OCI-LY3 (cell line): ENCODE results near the gene MUS81.

Experiments used
- H2AFZ ChIP-seq: fragments of 200-600, 300-600 bp; shearing (Covaris generic); 2 replicates; pipeline ENCODE4 v1.6.0; 2014; ENCODE audit warnings: antibody characterized with exemption, low read depth, low read length
- H3K27ac ChIP-seq: fragments of 200-600, 300-600 bp; sonication (generic); 2 replicates; pipeline ENCODE4 v1.5.1; 2014; ENCODE audit warnings: mild to moderate bottlenecking, low read length, moderate library complexity, mixed read lengths
- H3K27me3 ChIP-seq: fragments of 200-600, 300-600 bp; sonication (generic); 2 replicates; pipeline ENCODE4 v1.6.1; 2014; ENCODE audit warnings: low read depth, low read length, mixed read lengths
- H3K36me3 ChIP-seq: fragments of 200-600, 300-600 bp; sonication (generic); replicated peaks from 2 replicates; pipeline ENCODE3; 2014; ENCODE audit warnings: low read depth, low read length, mixed read lengths
- H3K4me1 ChIP-seq: fragments of 300-600, 200-600 bp; sonication (generic); 2 replicates; pipeline ENCODE4 v1.6.1; 2014; ENCODE audit warnings: low read length, mixed read lengths
- H3K4me2 ChIP-seq: fragments of 200-600, 300-600 bp; sonication (generic); 2 replicates; pipeline ENCODE4 v1.6.1; 2014; ENCODE audit warnings: low read length, mixed read lengths
- H3K4me3 ChIP-seq: fragments of 300-600, 200-600 bp; sonication (generic); 2 replicates; pipeline ENCODE4 v1.5.1; 2014; ENCODE audit warnings: antibody characterized with exemption, mild to moderate bottlenecking, low read length, moderate library complexity
- H3K79me2 ChIP-seq: fragments of 300-600, 200-600 bp; shearing (Covaris generic); 2 replicates; pipeline ENCODE4 v1.6.1; 2014; ENCODE audit warnings: mild to moderate bottlenecking, low read length, mixed read lengths
- H3K9ac ChIP-seq: fragments of 300-600, 200-600 bp; shearing (Covaris generic); 2 replicates; pipeline ENCODE4 v1.6.0; 2014; ENCODE audit warnings: mild to moderate bottlenecking, low read length, moderate library complexity
- H3K9me3 ChIP-seq: fragments of 200-600, 300-600 bp; shearing (Covaris generic); 2 replicates; pipeline ENCODE4 v1.6.1; 2014; ENCODE audit warnings: low read length, mixed read lengths; ENCODE audit not compliant: insufficient read depth
- H4K20me1 ChIP-seq: fragments of 200-600, 300-600 bp; sonication (generic); 2 replicates; pipeline ENCODE4 v1.6.1; 2016; ENCODE audit warnings: low read length, mixed read lengths; ENCODE audit not compliant: insufficient read depth
- CTCF ChIP-seq: fragments of 200-600, 300-600 bp; sonication (generic); IDR thresholded peaks from 2 replicates; pipeline ENCODE4 v1.5.1; 2014; ENCODE audit warnings: antibody characterized with exemption, low read length, low read depth
- EZH2phosphoT487 ChIP-seq: fragments of 200-600 bp; shearing (Covaris generic); IDR thresholded peaks from 2 replicates; pipeline ENCODE4 v1.6.1; 2018; ENCODE audit warnings: antibody characterized with exemption, mixed run types, low read depth

MUS81 gene

GRCh38 chr11:65903715-65904114, 43.5 kb downstream of the MUS81 start:
- no peaks in the 10 kb centered on the region for H3K4me1 ChIP-seq
- peaks cover 40% of the 10 kb centered on the region for H3K27me3 ChIP-seq
- no peak overlapping the region for H3K4me3 ChIP-seq
- H4K20me1 ChIP-seq, result no peaks in the 10 kb centered on the region
- no peak overlapping the region for H3K27ac ChIP-seq
- no peak for TF ChIP-seq CTCF
- no peak for TF ChIP-seq EZH2phosphoT487
- H3K36me3 ChIP-seq, result no peaks in the 10 kb centered on the region
- H3K79me2 ChIP-seq, result no peaks in the 10 kb centered on the region
- H2AFZ ChIP-seq, result no peak overlapping the region
- no peaks in the 10 kb centered on the region for H3K9me3 ChIP-seq
- no peak overlapping the region for H3K9ac ChIP-seq
- H3K4me2 ChIP-seq, result no peak overlapping the region

- no peaks in the 10 kb centered on the region for H3K79me2 ChIP-seq
- no peaks in the 10 kb centered on the region for H3K9me3 ChIP-seq
- TF ChIP-seq EZH2phosphoT487 (no peak), CTCF (no peak)
- H3K36me3 ChIP-seq, result no peaks in the 10 kb centered on the region
- H3K9ac ChIP-seq, result no peak overlapping the region
- no peak overlapping the region for H2AFZ ChIP-seq
- H3K4me1 ChIP-seq, result peaks cover 6% of the 10 kb centered on the region
- H3K27ac ChIP-seq, result no peak overlapping the region
- no peak overlapping the region for H3K4me3 ChIP-seq
- H4K20me1 ChIP-seq, result no peaks in the 10 kb centered on the region
- H3K4me2 ChIP-seq, result no peak overlapping the region
- H3K27me3 ChIP-seq, result peaks cover 39% of the 10 kb centered on the region
Measured at GRCh38 chr11:65906602-65907001, 46.4 kb downstream of the MUS81 start.

GRCh38 chr11:65907878-65908277, 47.6 kb downstream of the MUS81 start:
- Histone ChIP-seq H3K36me3 (no peaks in the 10 kb centered on the region), H3K4me1 (peaks cover 19% of the 10 kb centered on the region)

More at GRCh38 chr11:65907878-65908277, 47.6 kb downstream of the MUS81 start:
- H3K79me2 ChIP-seq, result no peaks in the 10 kb centered on the region
- H2AFZ ChIP-seq, result no peak overlapping the region
- H3K9ac ChIP-seq, result no peak overlapping the region
- H3K27me3 ChIP-seq, result peaks cover 33% of the 10 kb centered on the region
- TF ChIP-seq CTCF (no peak), EZH2phosphoT487 (no peak)
- no peaks in the 10 kb centered on the region for H3K9me3 ChIP-seq
- H3K4me2 ChIP-seq, result no peak overlapping the region
- no peak overlapping the region for H3K27ac ChIP-seq
- no peak overlapping the region for H3K4me3 ChIP-seq
- H4K20me1 ChIP-seq, result no peaks in the 10 kb centered on the region
